Eye (tissue), 1 donor: ENCODE results near the gene UBXN2A.
"Not testable (repeated sequence)": the region's sequence is repeated elsewhere in the genome, so short reads cannot be mapped to it uniquely, and the experiment has no call there.

Experiments used
- DNase-seq: peaks from one replicate; pipeline ENCODE4 v3.0.0-alpha.2; 2015

The UBXN2A gene

DNA sequence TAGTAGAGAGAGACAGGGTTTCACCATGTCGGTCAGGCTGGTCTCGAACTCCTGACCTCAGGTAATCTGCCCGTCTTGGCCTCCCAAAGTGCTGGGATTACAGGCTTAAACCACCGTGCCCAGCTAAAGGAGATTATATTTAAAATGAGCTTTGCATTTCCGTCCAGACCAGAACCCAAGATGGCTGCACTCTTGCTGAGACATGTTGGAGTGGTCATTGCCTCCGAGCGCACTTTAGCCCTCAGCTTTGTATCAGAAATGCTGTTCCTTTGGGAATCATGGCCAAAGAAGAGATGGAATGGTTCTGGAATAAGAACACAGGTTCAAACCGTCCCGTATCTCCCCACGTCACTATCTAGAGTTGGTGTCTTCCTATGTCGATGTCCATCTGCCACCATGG is 3.4 kb downstream of the UBXN2A start:
- no peak for DNase-seq

DNA sequence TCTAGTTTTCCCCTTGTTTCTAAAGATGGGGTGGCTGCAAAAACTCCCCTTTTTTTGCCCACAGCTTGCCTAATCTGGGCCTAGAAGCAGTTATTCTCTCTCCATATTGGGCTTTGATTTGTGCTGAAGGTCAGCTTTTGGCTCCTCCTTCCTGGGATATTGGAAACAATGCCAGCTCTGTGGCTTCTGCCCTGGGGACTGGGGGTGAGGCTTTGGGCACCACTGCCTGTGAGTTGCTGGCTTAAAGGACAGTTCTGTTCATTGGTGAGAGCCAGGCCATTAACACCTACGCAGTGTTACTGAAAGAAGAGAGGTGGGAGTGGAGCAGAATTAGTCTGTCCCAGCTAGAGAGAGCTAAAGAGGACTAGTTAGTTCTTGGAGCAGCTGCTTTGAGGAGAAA is 4.3 kb downstream of the UBXN2A start:
- DNase-seq, result no peak

DNA sequence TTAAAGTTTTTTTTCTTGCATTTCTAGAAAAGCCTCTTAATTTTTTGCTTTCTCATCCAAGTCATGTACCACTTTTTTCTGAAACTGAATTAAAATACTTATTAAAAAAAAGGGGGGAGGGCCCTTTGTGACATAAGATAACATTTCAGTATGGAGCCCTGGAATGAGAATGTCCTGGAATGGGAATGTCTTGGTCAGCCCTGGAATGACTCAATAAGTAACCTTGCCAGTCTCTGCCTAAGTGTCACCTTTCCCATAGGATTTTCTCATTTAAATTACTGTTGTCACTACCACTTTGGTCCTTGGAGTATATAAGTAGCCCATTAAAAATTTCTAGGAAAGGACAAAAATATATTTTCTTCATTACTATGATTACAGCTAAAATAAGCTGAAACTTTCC is 4.7 kb downstream of the UBXN2A start:
- DNase-seq, result no peak

DNA sequence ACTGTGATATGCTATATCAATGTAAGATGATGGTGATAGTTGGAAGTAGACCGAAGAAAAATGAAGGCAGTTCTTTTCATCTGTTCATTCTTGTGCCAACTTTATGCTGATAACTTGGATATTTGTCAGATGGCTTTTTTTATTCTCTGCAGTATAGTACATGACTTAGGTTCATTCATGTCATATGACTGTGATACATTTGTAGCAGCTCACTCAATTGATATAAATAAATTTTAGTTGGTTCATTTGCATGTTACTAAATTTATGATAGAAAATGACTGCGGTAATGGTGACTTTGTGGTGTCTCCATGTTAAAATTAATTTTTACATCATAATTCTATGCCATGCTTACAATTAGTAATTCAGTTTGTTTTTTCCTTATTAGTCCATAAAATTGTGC is 7.1 kb downstream of the UBXN2A start:
- no peak for DNase-seq

DNA sequence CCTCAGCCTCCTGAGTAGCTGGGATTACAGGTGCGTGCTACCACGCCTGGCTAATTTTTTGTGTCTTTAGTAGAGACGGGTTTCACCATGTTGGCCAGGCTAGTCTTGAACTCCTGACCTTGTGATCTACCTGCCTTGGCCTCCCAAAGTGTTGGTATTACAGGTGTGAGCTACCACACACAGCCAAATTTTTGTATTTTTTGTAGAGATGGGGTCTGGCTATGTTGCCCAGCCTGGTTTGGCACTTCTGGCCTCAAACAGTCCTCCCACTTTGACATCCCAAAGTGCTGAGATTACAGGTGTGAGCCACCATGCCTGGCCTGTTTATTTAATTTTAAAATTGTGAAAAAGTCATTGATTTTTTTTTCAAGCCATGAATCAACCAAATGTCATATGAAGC is 12.3 kb downstream of the UBXN2A start:
- not testable (repeated sequence) for DNase-seq

DNA sequence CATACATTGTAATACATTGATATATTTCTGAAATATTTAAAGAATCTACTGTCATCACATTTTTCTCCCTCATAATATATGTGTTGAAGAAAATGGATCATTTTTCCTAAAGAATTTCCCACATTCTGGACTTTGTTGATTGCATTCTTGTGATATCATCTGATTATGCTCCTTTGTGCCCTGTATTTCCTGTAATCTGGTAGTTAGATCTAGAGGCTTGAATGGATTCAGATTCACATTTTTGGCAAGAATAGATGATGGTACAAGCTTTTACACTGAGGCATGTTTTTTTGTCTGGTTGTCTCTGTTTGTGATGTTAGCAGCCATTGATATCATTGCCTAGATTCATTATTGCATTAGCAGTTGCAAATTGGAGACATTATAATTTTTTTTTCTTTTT is 13.4 kb downstream of the UBXN2A start:
- no peak for DNase-seq

DNA sequence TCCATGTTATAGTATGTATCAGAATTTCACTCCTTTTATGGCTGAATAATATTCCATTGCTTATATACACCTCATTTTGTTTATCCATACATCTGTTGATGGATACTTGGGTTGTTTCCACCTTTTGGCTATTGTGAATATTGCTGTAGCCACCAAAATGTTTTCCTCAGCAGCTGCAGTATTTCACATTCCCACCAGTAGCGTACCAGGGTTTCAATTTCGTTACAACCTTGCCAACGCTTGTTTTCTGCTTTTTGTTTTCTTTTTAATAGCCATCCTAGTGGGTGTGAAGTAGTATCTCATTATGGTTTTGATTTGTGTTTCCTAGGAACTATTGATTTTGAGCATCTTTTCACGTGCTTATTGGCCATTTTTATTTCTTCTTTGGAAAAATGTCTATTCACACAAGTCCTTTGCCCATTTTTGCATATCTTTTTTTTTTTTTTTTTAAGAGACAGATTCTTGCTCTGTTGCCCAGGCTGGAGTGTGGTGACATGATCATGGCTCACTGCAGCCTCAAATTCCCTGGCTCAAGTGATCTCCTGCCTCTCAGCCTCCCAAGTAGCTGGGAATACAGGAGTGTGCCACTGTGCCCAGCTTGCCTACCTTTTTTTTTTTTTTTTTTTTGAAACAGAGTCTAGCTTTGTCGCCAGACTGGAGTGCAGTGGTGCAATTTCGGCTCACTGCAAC is 14.2 kb downstream of the UBXN2A start:
- no peak for DNase-seq

DNA sequence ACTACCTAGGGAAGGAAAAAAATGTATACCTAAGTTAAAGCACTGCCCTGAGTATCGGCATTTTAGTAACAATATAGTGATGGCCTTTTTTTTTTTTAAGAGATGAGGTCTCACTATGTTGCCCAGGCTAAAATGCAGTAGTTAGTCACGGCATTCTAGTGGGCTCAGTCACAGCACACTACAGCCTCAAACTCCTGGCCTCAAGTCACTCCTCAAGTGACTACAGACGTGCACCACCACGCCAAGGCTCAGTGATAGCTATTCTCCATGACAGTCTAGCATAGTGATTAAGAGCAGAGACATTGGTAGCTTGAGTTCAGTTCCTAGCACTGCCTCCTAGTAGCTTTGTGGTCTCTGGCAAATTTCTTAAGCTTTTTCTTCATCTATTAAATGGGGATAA is 27.6 kb downstream of the UBXN2A start:
- DNase-seq, result no peak

DNA sequence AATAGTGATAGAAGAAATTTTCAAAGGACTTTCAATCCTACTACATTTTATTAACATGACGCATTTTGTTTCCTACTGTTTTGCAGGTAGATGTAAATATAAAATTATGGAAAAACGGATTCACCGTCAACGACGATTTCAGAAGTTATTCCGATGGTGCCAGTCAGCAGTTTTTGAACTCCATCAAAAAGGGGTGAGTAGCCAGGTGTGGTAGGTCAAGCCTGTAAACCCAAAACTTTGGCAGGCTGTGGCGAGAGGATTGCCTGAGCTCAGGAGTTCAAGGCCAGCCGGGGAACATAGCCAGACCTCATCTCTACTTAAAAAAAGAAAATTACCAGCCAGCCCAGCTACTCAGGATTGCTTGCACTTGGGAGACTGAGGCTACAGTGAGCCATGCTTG is 36.6 kb downstream of the UBXN2A start:
- DNase-seq, result no peak

DNA sequence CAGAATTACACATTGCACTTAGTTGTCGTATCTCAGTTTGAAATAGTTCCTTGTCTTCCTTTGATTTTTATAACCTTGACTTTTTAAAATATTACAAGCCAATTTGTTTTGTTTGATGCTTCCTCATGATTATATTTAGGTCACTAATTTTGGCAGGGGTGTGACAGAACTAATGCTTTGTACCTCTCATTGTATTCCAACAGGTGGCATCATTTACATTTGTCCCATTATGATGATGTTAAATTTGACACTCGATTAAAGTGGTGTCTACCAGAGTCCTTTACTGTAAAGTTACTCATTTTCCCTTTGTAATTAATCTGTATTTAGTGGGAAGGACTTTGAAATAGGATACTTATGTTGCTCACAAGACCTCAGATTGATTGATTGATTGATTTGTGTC is 48.1 kb downstream of the UBXN2A start:
- no peak for DNase-seq

DNA sequence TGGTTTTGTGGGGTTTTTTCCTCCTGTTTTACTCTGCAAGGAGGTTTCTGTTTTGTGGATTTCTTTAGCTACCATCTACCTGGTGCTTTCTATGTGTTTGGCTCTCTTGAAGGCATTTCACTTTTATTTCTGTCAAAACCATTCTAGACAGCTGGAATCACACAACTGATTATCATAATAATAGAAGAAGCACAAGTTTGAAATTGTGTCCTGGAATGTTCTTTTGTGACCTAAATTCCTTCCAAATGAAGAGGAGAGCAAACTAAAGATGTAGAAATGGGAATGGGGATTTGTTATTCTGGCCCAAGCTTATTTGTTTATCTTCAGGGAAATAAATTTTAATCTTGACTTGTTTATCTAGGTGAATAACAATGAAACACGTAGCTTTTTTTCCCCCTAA is 52.7 kb downstream of the UBXN2A start:
- DNase-seq, result no peak

DNA sequence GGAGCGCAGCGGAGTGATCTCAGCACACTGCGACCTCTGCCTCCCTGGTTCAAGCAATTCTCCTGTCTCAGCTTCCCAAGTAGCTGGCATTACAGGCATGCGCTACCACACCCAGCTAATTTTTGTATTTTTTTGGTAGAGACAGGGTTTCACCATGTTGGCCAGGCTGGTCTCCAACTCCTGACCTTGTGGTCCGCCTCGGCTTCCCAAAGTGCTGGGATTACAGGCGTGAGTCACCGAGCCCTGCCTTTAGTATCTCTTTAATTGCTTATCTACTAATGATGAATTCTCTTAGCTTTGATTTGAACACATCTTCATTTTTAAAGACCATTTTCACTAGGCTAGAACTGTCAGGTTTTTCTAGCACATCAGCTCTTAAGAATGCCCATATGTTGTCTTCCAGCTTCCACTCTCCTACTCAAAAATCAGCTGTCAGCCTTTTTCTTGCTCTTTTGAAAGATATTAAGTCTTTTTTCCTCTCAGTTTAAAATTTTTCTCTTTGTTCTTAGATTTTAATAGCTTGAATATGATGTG is 53.5 kb downstream of the UBXN2A start:
- DNase-seq, result no peak

DNA sequence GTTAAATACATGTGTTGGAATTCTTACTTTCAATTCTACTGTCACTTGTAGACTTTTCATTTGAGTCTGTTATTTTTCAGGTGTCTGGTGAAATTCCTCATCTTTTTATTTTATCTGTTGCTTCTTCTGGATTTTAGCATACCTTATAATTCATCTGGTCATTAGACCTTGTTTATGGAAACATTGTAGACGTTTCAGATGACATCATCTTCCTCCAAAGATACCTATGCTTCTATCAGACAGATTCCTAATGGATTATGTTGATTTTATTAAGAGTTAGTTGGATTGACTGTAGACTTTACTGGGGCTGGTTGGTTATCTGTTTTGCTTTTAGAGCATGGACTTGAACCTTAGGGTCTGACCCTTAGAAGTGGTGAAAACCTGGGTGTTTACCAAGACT is 54.3 kb downstream of the UBXN2A start:
- no peak for DNase-seq

DNA sequence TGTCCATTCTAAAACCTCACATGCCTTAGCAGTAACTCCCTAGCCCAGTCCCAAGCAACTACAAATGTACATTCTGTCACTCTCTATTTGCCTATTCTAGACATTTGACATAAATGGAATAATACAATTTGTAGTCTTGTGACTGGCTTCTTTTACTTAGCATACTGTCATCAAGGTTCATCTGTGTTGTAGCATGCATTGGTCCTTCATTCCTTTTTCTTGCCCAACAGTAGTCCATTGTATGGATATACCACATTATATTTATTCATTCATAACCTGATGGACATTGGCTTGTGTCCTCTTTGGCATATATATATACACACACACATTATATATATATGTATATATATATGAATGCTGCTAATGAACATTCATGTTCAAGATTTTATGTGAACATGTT is 67.4 kb downstream of the UBXN2A start:
- DNase-seq, result no peak

DNA sequence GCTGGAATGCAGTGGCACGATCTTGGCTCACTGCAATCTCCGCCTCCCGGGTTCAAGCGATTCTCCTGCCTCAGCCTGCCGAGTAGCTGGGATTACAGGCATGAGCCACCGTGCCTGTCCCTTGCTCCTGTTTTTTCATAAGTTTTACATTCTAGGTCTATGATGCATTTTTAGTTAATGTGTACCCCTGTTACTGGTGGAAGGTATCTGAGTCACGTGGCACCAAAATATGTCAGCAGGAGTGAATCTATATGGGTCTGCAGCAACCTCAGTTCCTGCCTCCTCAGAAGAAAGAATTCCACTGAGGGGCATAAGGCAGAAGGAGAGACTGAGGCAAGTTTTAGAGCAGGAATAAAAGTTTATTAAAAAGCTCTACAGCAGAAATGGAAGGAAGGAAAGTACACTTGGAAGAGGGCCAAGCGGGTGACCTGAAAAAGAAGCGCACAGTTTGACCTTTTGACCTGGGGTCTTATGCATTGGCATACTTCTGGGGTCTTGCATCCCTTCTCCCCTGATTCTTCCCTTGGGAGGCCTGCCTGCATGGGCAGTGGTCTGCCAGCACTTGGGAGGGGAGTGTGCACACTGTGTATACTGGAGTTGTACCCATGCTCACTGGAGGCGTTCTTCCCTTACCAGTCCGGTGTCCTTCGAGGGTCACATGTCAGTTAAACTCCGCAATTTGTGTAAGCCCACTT is 68.6 kb downstream of the UBXN2A start:
- no peak for DNase-seq

DNA sequence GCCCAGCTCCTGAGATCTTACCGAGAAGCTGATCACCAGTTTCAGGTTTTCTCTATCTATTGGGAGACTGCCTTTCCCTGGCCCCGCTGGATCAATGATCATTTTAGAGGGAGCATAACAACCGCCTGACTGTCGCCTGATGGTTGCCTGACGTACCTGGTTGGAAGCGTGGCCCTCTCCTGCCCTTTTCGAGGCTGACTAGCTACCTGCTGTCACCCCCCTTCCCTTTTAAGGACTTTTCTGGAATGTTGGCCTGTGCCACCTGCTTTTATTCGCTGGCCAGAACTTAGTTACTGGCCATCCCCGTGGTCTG is 69.1 kb downstream of the UBXN2A start:
- DNase-seq, result no peak

DNA sequence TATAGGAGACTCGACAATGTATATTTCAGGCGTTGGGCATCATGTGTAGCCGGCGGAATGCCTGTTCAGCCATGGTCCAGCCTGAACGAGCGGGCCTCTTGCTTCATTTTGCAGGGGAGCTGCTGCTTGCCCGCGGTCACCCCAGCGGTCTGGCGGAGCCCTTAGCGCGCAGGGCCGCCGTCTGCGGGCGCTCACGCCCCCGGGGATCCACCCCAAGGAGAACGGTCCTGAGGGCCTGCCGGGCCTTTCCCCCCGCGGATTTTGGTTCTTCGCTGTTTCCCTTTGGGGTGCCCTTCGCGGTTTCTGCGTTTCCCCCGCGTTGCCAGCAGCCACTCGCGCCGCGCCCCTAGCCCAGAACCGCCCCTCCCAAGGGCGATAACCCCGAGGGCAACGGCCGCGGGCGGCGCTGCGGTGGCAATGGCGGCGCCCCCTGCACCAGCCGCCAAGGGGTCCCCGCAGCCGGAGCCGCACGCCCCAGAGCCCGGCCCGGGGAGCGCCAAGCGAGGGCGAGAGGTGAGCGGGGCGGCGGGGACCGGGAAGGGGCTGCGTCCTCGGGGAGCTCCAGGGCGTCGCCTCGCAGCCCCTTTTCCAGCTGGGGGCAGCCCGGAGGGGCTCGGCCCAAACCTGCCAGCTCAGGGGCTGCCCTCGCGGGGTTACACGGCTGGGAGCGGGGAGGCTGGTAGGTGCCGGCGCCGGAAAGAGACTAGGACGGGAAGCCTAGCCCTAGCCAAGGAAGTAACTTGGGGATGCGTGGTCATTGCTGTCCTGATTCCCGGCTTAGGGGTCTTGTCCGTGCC is 69.6 kb downstream of the UBXN2A start, which contains the start of gene MFSD2B:
MFSD2B (plus strand) TSS at position 406 of the 797 bp plus-strand sequence; CDS start at position 418, 12 bp downstream.
- peak; percentile 52 for DNase-seq

DNA sequence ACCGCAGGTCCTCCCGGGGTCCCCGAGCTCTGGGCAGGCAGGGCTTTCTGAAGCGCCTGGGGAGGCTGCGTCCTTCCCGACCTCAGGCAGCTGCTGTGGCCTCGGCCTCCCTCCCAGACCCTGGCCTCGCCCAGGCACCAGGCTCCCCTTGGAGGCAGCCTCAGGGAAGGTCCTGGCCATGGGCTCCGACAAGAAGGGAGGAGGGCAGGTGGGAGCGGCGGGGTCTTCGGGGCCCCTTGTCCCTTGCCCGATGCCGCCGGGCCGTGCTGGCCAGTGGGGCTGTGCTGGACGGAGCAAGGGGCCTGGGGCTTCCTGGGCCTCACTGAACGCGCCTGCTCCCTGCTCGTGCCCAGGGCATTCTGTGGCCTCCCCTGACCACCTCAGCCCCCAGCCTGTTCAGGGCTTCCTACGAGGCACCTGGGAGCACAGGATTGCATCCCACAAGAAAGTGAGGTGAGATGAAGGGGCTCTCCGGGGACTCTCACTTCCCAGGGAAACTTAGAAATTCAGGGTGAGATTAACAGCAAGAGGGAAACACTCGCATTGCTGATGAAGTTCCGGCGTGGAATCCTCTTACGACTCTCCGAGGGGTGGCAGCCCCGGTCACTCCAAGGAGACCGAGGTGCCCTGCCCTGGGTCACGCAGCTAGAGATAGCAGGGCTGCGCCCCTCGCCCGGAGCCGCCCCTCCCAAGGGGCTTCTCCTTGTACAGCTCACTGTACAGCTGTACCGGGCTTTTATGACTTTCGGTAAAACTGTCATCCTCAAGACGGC is 70.4 kb downstream of the UBXN2A start:
- DNase-seq, result no peak

DNA sequence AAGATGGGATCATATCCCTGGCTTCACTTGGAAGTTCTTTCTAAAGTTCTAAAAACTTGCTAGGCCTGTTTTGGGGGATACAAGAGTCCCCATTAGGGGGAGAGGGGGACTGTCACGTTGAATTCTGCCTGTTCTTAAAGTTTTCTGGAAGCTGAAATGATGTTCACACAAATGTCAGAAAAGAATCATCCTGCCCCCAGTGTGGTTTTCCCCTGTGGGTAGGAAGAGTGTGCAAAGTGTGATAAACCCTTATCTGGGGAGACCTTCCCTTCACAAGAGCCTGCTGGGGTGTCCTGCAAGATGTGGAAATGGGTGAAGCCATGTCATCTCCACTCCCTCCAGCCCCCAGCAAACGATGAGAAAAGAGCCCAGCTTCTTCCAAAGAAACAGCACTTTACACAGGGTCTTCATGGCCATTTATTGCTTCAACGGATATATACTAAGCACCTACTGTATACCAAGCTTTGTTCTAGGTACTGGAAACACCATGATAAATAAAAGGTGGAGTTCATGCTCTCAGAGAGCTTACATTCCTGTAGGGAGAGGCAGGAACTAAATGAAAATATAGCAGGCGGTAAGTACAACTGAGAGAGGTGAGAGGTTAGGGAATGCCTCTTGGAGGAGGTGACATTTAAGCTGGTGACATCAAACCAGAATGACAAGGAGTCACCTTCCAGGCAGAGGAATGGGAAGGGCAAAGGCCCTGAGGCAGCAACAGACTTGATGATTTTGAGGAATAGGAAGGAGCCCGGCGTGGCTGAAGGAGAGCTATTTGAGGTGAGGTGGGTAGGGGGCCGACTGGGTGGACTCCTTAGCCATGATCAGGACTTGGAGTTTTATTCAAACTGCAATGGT is 71.2 kb downstream of the UBXN2A start:
- DNase-seq, result peak; percentile 12

DNA sequence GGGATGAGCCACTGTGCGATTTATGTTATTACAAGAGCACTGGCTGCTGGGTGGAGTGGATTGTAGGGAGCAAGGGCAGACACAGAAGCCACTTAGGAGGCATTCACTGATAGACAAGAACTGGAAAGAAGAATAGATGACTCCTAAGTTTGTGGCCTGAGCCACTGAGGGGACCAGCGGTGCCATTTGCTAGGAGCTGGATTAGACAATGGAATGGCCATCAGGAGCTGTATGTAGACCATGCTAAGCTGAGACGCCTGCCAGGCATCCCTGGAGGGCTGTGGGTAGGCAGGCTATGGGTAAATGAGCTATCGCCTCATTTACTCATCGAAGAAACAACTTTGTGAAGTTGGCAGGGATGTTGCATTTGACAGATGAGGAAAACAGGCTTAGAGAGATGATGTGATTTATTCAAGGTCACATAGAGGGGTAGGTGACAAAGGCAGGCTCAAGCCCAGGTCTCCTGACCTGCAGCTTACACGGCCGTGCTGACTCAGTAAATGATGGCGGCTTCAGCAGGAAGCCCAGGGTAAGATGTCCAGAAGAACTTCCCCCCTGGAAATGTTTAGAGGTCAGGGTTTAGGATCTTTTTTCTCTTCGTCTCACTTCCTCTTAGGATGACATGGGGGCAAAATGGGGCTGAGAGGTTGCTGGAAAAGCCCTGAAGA is 72.4 kb downstream of the UBXN2A start:
- DNase-seq, result no peak

DNA sequence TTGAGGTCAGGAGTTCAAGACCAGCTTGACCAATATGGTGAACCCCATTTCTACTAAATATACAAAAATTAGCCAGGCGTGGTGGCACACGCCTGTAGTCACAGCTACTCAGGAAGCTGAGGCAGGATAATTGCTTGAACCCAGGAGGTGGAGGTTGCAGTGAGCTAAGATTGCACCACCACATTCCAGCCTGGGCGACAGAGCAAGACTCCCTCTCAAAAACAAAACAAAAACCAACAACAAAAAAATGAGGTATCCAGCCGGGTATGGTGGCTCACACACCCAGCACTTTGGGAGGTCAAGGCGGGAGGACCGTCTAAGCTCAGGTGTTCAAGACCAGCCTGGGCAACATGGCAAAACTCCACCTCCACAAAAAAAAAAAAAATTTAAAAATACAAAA is 74.6 kb downstream of the UBXN2A start:
- not testable (repeated sequence) for DNase-seq
